ENCODE data around the gene LRP1B.

LRP1B gene

DNA sequence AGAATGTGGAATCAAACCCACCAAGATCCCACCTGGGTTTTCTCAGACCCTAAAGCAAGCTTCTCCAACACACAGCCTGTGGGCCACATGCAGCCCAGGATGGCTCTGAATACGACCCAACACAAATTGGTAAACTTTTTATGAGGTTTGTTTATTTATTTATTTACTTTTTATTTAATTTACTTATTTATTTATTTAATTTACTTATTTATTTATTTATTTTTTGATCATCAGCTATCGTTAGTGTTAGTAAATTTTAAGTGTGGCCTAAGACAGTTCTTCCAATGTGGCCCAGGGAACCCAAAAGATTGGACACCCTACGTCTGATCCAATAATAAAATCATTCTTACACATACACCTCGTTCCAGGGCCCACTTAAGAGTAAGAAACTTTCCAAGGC lies 1451.1 kb downstream of the LRP1B start:
- H3K4me3 ChIP-seq (ENCODE audit: low read length, poor library complexity, severe bottlenecking) = no peak overlapping the region
- H2AFZ ChIP-seq (ENCODE audit: low read length) = no peak overlapping the region
- no peaks in the 10 kb centered on the region for H3K9me2 ChIP-seq (replicated peaks; ENCODE audit: low read depth, low read length)
- no peaks in the 10 kb centered on the region for H3K79me2 ChIP-seq (ENCODE audit: insufficient read depth, low read length)
- no peaks in the 10 kb centered on the region for H3K4me1 ChIP-seq (ENCODE audit: insufficient read depth, low read length, poor library complexity, severe bottlenecking)
- H3K4me2 ChIP-seq (ENCODE audit: low read depth, low read length, poor library complexity, severe bottlenecking) = no peak overlapping the region
- no peaks in the 10 kb centered on the region for H3F3A ChIP-seq (ENCODE audit: low read depth)
- TF ChIP-seq CTCF (conservative IDR thresholded peaks at IDR 0.05; ENCODE audit: low read length) = no peak
- TF ChIP-seq EZH2phosphoT487 (IDR thresholded peaks at IDR 0.05; ENCODE audit: borderline replicate concordance) = no peak
- H3K27me3 ChIP-seq (ENCODE audit: insufficient read depth, low read length, poor library complexity, severe bottlenecking) = no peaks in the 10 kb centered on the region
- no peaks in the 10 kb centered on the region for H3K9me3 ChIP-seq (ENCODE audit: insufficient read depth, low read depth, low read length)
- no peaks in the 10 kb centered on the region for H4K20me1 ChIP-seq (ENCODE audit: insufficient read depth, low read length, poor library complexity, severe bottlenecking)
- no peaks in the 10 kb centered on the region for H3K36me3 ChIP-seq (ENCODE audit: insufficient read depth, low read length)
- H3K9ac ChIP-seq (ENCODE audit: low read depth, low read length, poor library complexity, severe bottlenecking) = no peak overlapping the region

DNA sequence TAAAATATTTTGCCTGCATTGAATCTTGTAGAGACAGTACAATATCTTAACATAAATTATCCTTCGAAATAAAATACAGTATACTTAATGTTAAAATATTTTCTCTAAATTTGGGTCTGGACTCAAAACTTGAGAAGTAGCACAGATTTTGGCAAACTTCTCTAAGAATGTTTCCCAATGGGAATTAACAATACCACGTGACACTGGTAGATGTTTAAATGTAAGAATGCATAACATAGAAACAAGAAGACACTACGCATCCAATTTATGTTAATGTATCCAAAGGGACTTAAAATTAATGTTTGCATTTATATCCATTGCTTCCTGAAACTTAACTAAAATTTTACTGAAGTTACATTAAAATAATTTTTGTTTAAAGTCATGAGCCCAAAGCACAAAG lies 1460.9 kb downstream of the LRP1B start:
- H3F3A ChIP-seq (ENCODE audit: low read depth) = no peaks in the 10 kb centered on the region
- no peak overlapping the region for H2AFZ ChIP-seq (ENCODE audit: low read length)
- no peaks in the 10 kb centered on the region for H3K9me2 ChIP-seq (replicated peaks; ENCODE audit: low read depth, low read length)
- no peaks in the 10 kb centered on the region for H4K20me1 ChIP-seq (ENCODE audit: insufficient read depth, low read length, poor library complexity, severe bottlenecking)
- H3K36me3 ChIP-seq (ENCODE audit: insufficient read depth, low read length) = no peaks in the 10 kb centered on the region
- no peak overlapping the region for H3K4me3 ChIP-seq (ENCODE audit: low read length, poor library complexity, severe bottlenecking)
- H3K4me1 ChIP-seq (ENCODE audit: insufficient read depth, low read length, poor library complexity, severe bottlenecking) = no peaks in the 10 kb centered on the region
- no peaks in the 10 kb centered on the region for H3K79me2 ChIP-seq (ENCODE audit: insufficient read depth, low read length)
- no peak overlapping the region for H3K9ac ChIP-seq (ENCODE audit: low read depth, low read length, poor library complexity, severe bottlenecking)
- TF ChIP-seq EZH2phosphoT487 (IDR thresholded peaks at IDR 0.05; ENCODE audit: borderline replicate concordance) (no peak), CTCF (conservative IDR thresholded peaks at IDR 0.05; ENCODE audit: low read length) (no peak)
- H3K27me3 ChIP-seq (ENCODE audit: insufficient read depth, low read length, poor library complexity, severe bottlenecking) = no peaks in the 10 kb centered on the region
- H3K4me2 ChIP-seq (ENCODE audit: low read depth, low read length, poor library complexity, severe bottlenecking) = no peak overlapping the region
- H3K9me3 ChIP-seq (ENCODE audit: insufficient read depth, low read depth, low read length) = no peaks in the 10 kb centered on the region

- no peak overlapping the region for H3K9ac ChIP-seq (ENCODE audit: low read depth, low read length, poor library complexity, severe bottlenecking)
- H3K9me2 ChIP-seq (replicated peaks; ENCODE audit: low read depth, low read length) = no peaks in the 10 kb centered on the region
- TF ChIP-seq CTCF (conservative IDR thresholded peaks at IDR 0.05; ENCODE audit: low read length) (no peak), EZH2phosphoT487 (IDR thresholded peaks at IDR 0.05; ENCODE audit: borderline replicate concordance) (no peak)
- no peak overlapping the region for H2AFZ ChIP-seq (ENCODE audit: low read length)
- H4K20me1 ChIP-seq (ENCODE audit: insufficient read depth, low read length, poor library complexity, severe bottlenecking) = no peaks in the 10 kb centered on the region
- no peaks in the 10 kb centered on the region for H3K36me3 ChIP-seq (ENCODE audit: insufficient read depth, low read length)
- H3K4me2 ChIP-seq (ENCODE audit: low read depth, low read length, poor library complexity, severe bottlenecking) = no peak overlapping the region
- no peaks in the 10 kb centered on the region for H3K79me2 ChIP-seq (ENCODE audit: insufficient read depth, low read length)
- no peaks in the 10 kb centered on the region for H3K4me1 ChIP-seq (ENCODE audit: insufficient read depth, low read length, poor library complexity, severe bottlenecking)
- H3K27me3 ChIP-seq (ENCODE audit: insufficient read depth, low read length, poor library complexity, severe bottlenecking) = no peaks in the 10 kb centered on the region
- H3K4me3 ChIP-seq (ENCODE audit: low read length, poor library complexity, severe bottlenecking) = no peak overlapping the region
- no peaks in the 10 kb centered on the region for H3F3A ChIP-seq (ENCODE audit: low read depth)
- H3K9me3 ChIP-seq (ENCODE audit: insufficient read depth, low read depth, low read length) = no peaks in the 10 kb centered on the region
Observed at GRCh38 chr2:140667203-140667602, 1463.6 kb downstream of the LRP1B start.
